ENCODE measurements around the gene CDC73.

DNA sequence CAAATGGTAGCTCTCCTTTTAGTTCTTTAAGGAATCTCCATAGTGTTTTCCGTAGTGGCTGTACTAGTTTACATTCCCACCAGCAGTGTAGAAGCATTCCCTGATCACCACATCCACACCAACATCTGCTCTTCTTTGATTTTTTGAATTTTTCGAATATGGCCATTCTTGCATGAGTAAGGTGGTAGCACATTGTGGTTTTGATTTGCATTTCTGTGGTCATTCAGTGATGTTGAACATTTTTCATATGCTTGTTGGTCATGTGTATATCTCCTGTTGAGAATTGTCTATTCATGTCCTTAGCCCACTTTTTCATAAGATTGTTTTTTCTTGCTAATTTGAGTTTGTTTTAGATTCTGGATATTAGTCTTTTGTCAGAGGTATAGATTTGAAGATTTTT is 149.2 kb downstream of the CDC73 start:
- TF ChIP-seq POLR2A (IDR thresholded peaks at IDR 0.05; ENCODE audit: low read depth, low read length) (no peak), POLR2AphosphoS5 (IDR thresholded peaks at IDR 0.05; ENCODE audit: insufficient read depth, low read depth, low read length) (no peak), EZH2 (IDR thresholded peaks at IDR 0.05; ENCODE audit: borderline replicate concordance, low read depth, low read length, severe bottlenecking) (no peak), MAX (IDR thresholded peaks at IDR 0.05; ENCODE audit: insufficient read depth, insufficient read length) (no peak), MYC (IDR thresholded peaks at IDR 0.05; ENCODE audit: low read depth, low read length) (no peak), JUN (IDR thresholded peaks at IDR 0.05; ENCODE audit: borderline replicate concordance, insufficient read depth, insufficient read length, low read depth) (no peak)
- TF ChIP-seq, protein P1, sequence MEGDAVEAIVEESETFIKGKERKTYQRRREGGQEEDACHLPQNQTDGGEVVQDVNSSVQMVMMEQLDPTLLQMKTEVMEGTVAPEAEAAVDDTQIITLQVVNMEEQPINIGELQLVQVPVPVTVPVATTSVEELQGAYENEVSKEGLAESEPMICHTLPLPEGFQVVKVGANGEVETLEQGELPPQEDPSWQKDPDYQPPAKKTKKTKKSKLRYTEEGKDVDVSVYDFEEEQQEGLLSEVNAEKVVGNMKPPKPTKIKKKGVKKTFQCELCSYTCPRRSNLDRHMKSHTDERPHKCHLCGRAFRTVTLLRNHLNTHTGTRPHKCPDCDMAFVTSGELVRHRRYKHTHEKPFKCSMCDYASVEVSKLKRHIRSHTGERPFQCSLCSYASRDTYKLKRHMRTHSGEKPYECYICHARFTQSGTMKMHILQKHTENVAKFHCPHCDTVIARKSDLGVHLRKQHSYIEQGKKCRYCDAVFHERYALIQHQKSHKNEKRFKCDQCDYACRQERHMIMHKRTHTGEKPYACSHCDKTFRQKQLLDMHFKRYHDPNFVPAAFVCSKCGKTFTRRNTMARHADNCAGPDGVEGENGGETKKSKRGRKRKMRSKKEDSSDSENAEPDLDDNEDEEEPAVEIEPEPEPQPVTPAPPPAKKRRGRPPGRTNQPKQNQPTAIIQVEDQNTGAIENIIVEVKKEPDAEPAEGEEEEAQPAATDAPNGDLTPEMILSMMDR (IDR thresholded peaks at IDR 0.05; ENCODE audit: extremely low read depth in 1 of 2, insufficient read depth in 1 of 2, low read depth in 1 of 2, low read length in 2 of 2), result no peak
